Measurements from ENCODE around the gene SVOPL.

Gene SVOPL

GRCh38 chr7:138684340-138684739 is 16.8 kb downstream of the SVOPL start:
- TF ChIP-seq CTCF (IDR thresholded peaks at IDR 0.05; ENCODE audit: low read depth, low read length): no peak
- H3K4me3 ChIP-seq (ENCODE audit: low read depth, low read length): no peak overlapping the region

- TF ChIP-seq CTCF (IDR thresholded peaks at IDR 0.05; ENCODE audit: low read depth, low read length): no peak
- no peak overlapping the region for H3K4me3 ChIP-seq (ENCODE audit: low read depth, low read length)
These were observed 21.4 kb downstream of the SVOPL start for GRCh38 chr7:138679793-138680192.

- H3K4me3 ChIP-seq (ENCODE audit: low read depth, low read length): no peak overlapping the region
- no peak for TF ChIP-seq CTCF (IDR thresholded peaks at IDR 0.05; ENCODE audit: low read depth, low read length)
These were observed 30.6 kb downstream of the SVOPL start for GRCh38 chr7:138670594-138670993.

- TF ChIP-seq CTCF (IDR thresholded peaks at IDR 0.05; ENCODE audit: low read depth, low read length): no peak
- H3K4me3 ChIP-seq (ENCODE audit: low read depth, low read length): no peak overlapping the region
These were observed 31.8 kb downstream of the SVOPL start for GRCh38 chr7:138669364-138669763.

- TF ChIP-seq CTCF (IDR thresholded peaks at IDR 0.05; ENCODE audit: low read depth, low read length): no peak
These were observed 32.2 kb downstream of the SVOPL start for GRCh38 chr7:138668946-138669345.

GRCh38 chr7:138668229-138668596 is 32.9 kb downstream of the SVOPL start:
- H3K4me3 ChIP-seq (ENCODE audit: low read depth, low read length): no peak overlapping the region
- TF ChIP-seq CTCF (IDR thresholded peaks at IDR 0.05; ENCODE audit: low read depth, low read length): no peak

More at GRCh38 chr7:138668946-138669345, 32.2 kb downstream of the SVOPL start:
- no peak overlapping the region for H3K4me3 ChIP-seq (ENCODE audit: low read depth, low read length)

- no peak for TF ChIP-seq CTCF (IDR thresholded peaks at IDR 0.05; ENCODE audit: low read depth, low read length)
- no peak overlapping the region for H3K4me3 ChIP-seq (ENCODE audit: low read depth, low read length)
These were observed 33.5 kb downstream of the SVOPL start for GRCh38 chr7:138667535-138668228.
